Astrocyte (in vitro differentiated cells and primary cell): ENCODE results near the gene DOK7. TPM values are rescaled to one million over a fixed set of nuclear protein-coding genes. Genes with fewer than 3 reads are reported as not detected.

Source experiments
- DNase-seq: peaks from one replicate; pipeline ENCODE4 v3.0.0-alpha.2; 2010; ENCODE audit warnings: low read depth
- FAIRE-seq: peaks from 2 replicates; lab custom pipeline; 2011; peaks lifted over from hg19 to GRCh38; lab: Jason Lieb, UNC
- H2AFZ ChIP-seq: 2 replicates; pipeline ENCODE4 v1.6.0; 2012; ENCODE audit warnings: low read depth, low read length, inconsistent platforms
- H3K27ac ChIP-seq: 2 replicates; pipeline ENCODE4 v1.5.1; 2011; ENCODE audit warnings: low read depth, low read length, inconsistent platforms
- H3K27me3 ChIP-seq: 2 replicates; pipeline ENCODE4 v1.6.0; 2011; ENCODE audit warnings: low read length, inconsistent platforms; ENCODE audit not compliant: insufficient read depth
- H3K36me3 ChIP-seq: 2 replicates; pipeline ENCODE4 v1.5.1; 2011; ENCODE audit warnings: low read length, inconsistent platforms; ENCODE audit not compliant: insufficient read depth
- H3K4me1 ChIP-seq: 2 replicates; pipeline ENCODE4 v1.5.1; 2011; ENCODE audit warnings: low read length, inconsistent platforms; ENCODE audit not compliant: insufficient read depth
- H3K4me2 ChIP-seq: 2 replicates; pipeline ENCODE4 v1.6.0; 2012; ENCODE audit warnings: low read length, inconsistent platforms
- H3K4me3 ChIP-seq: 2 replicates; pipeline ENCODE4 v1.5.1; 2011; ENCODE audit warnings: low read depth, mild to moderate bottlenecking, low read length, inconsistent platforms; ENCODE audit not compliant: insufficient read depth
- H3K79me2 ChIP-seq: 2 replicates; pipeline ENCODE4 v1.6.0; 2012; ENCODE audit warnings: mild to moderate bottlenecking, low read length, inconsistent platforms; ENCODE audit not compliant: insufficient read depth
- H3K9ac ChIP-seq: 2 replicates; pipeline ENCODE4 v1.6.0; 2012; ENCODE audit warnings: mild to moderate bottlenecking, low read length, inconsistent platforms
- H3K9me3 ChIP-seq: 2 replicates; pipeline ENCODE4 v1.5.1; 2012; ENCODE audit warnings: low read depth, mild to moderate bottlenecking, low read length, inconsistent platforms; ENCODE audit not compliant: insufficient read depth
- H4K20me1 ChIP-seq: 2 replicates; pipeline ENCODE4 v1.6.0; 2012; ENCODE audit warnings: low read length, inconsistent platforms; ENCODE audit not compliant: insufficient read depth
- H3K27ac Mint-ChIP-seq: one replicate; pipeline ENCODE4 v1.8.0; 2021; ENCODE audit warnings: mild to moderate bottlenecking, mixed read lengths; ENCODE audit not compliant: unreplicated experiment
- H3K27me3 Mint-ChIP-seq: one replicate; pipeline ENCODE4 v1.8.0; 2021; ENCODE audit warnings: low read depth, mixed read lengths; ENCODE audit not compliant: unreplicated experiment
- H3K36me3 Mint-ChIP-seq: one replicate; pipeline ENCODE4 v1.8.0; 2021; ENCODE audit warnings: low read depth, mixed read lengths; ENCODE audit not compliant: unreplicated experiment
- H3K4me1 Mint-ChIP-seq: one replicate; pipeline ENCODE4 v1.8.0; 2021; ENCODE audit warnings: low read depth, mixed read lengths; ENCODE audit not compliant: unreplicated experiment
- H3K4me3 Mint-ChIP-seq: one replicate; pipeline ENCODE4 v1.8.0; 2021; ENCODE audit warnings: mild to moderate bottlenecking, moderate library complexity, mixed read lengths; ENCODE audit not compliant: unreplicated experiment
- H3K9me3 Mint-ChIP-seq: one replicate; pipeline ENCODE4 v1.8.0; 2021; ENCODE audit warnings: mild to moderate bottlenecking, mixed read lengths; ENCODE audit not compliant: unreplicated experiment
- EZH2 ChIP-seq: IDR thresholded peaks from 2 replicates; pipeline ENCODE4 v1.6.1; 2012; ENCODE audit warnings: mild to moderate bottlenecking, low read length, inconsistent platforms; ENCODE audit not compliant: insufficient read depth
- total RNA-seq: library from RNA; stranded (reverse); gene quantifications from 2 replicates; pipeline ENCODE4 v1.2.1, GENCODE V29; 2021
- TF ChIP-seq, protein P1 (sequence below): IDR thresholded peaks from 2 replicates; pipeline ENCODE4 v1.5.1; 2011; ENCODE audit warnings: low read depth, mild to moderate bottlenecking, inconsistent platforms, low read length, moderate library complexity; ENCODE audit not compliant: insufficient read depth

Gene DOK7
- total RNA-seq, 1 donor from 2014 or later, result not detected

DNA sequence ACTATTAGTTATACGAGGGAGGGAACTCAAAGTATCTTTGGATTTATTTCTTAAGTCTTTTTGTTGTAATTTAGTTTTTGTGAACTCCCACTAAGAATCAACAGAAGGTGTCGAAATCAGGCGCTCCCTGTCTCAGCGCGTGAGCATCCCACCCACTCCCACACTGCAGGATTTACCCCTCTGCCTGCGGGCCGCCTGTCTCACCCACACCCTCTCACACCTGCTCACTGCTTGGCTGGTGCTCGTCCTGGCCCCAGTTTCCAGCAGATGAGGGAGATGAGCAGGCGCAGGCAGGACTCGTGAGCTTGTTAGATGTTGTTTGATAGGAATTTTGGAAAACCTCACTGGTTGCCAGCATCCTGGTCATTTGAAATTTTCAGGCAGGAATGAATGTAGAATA lies 42.1 kb upstream of the DOK7 start:
- no peaks in the 10 kb centered on the region for H3K27me3 ChIP-seq
- H3K4me3 ChIP-seq, result no peak overlapping the region
- no peak for FAIRE-seq
- Mint-ChIP-seq H3K36me3 (peaks cover 7% of the 10 kb centered on the region), H3K4me1 (peaks cover 2% of the 10 kb centered on the region), H3K9me3 (no peaks in the 10 kb centered on the region), H3K27me3 (no peaks in the 10 kb centered on the region), H3K4me3 (no peak overlapping the region), H3K27ac (no peak overlapping the region)
- TF ChIP-seq, protein P1, sequence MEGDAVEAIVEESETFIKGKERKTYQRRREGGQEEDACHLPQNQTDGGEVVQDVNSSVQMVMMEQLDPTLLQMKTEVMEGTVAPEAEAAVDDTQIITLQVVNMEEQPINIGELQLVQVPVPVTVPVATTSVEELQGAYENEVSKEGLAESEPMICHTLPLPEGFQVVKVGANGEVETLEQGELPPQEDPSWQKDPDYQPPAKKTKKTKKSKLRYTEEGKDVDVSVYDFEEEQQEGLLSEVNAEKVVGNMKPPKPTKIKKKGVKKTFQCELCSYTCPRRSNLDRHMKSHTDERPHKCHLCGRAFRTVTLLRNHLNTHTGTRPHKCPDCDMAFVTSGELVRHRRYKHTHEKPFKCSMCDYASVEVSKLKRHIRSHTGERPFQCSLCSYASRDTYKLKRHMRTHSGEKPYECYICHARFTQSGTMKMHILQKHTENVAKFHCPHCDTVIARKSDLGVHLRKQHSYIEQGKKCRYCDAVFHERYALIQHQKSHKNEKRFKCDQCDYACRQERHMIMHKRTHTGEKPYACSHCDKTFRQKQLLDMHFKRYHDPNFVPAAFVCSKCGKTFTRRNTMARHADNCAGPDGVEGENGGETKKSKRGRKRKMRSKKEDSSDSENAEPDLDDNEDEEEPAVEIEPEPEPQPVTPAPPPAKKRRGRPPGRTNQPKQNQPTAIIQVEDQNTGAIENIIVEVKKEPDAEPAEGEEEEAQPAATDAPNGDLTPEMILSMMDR, result no peak
- TF ChIP-seq EZH2, result no peak
- H3K79me2 ChIP-seq, result no peaks in the 10 kb centered on the region
- no peaks in the 10 kb centered on the region for H3K36me3 ChIP-seq
- no peak overlapping the region for H3K4me2 ChIP-seq
- H3K9ac ChIP-seq, result no peak overlapping the region
- no peaks in the 10 kb centered on the region for H3K9me3 ChIP-seq
- no peaks in the 10 kb centered on the region for H3K4me1 ChIP-seq
- H3K27ac ChIP-seq, result no peak overlapping the region
- H2AFZ ChIP-seq, result no peak overlapping the region
- no peak for DNase-seq
- peaks cover 4% of the 10 kb centered on the region for H4K20me1 ChIP-seq

DNA sequence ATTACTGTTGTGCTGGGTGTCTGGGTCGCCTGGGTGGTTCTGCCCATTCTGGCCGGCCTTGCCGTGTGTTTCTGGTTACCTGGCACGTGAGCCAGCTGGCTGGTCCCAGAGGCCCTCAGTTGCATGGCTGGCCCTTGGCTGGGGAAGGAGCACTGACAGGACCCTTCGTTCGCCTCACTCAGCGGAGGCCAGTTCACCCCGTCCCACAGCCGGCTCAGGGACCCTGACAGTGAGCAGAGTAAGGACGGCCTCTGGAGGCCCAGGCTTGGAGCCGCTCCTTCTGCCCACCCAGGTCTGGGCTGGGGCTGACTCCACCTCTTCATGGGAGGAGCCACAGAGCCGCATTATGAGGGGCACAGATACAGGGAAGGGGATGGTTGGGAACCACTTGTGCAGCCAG lies 41.6 kb upstream of the DOK7 start:
- Histone ChIP-seq H3K27me3 (no peaks in the 10 kb centered on the region), H3K4me2 (no peak overlapping the region), H3K9me3 (no peaks in the 10 kb centered on the region), H3K36me3 (no peaks in the 10 kb centered on the region), H4K20me1 (peaks cover 4% of the 10 kb centered on the region), H3K9ac (no peak overlapping the region), H3K4me1 (no peaks in the 10 kb centered on the region), H2AFZ (no peak overlapping the region), H3K79me2 (no peaks in the 10 kb centered on the region), H3K4me3 (no peak overlapping the region), H3K27ac (no peak overlapping the region)
- Mint-ChIP-seq H3K4me3 (no peak overlapping the region), H3K4me1 (peaks cover 2% of the 10 kb centered on the region), H3K9me3 (no peaks in the 10 kb centered on the region), H3K27ac (no peak overlapping the region), H3K27me3 (no peaks in the 10 kb centered on the region), H3K36me3 (peaks cover 5% of the 10 kb centered on the region)
- no peak for TF ChIP-seq EZH2
- TF ChIP-seq, protein P1, result no peak
- DNase-seq (no peak), FAIRE-seq (no peak)

DNA sequence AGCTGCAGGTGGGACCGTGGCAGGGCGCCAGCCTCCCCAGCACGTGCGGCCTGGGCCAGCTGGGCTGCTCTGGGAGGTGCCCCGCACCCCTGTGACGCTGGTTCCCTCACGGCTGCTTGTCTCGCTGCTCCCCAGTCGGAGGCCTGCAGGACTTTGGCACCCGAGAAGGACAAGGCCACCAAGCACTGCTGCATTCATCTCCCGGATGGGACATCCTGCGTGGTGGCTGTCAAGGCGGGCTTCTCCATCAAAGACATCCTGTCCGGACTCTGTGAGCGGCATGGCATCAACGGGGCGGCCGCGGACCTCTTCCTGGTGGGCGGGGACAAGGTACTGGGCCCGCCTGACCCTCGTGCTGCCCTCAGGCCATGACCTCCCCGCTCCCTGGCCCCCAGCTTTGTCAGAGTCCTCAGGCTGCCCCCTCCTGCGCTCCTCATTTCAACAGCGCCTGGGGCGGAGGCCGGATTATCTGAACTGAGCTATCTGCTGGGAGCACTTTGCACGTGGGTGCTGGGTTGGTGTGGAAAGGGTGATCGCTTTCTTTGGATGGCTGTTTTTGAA lies 40.8 kb upstream of the DOK7 start:
- H3K9me3 Mint-ChIP-seq, result no peaks in the 10 kb centered on the region
- no peaks in the 10 kb centered on the region for H3K36me3 ChIP-seq
- no peak overlapping the region for H2AFZ ChIP-seq
- peaks cover under 1% of the 10 kb centered on the region for H3K36me3 Mint-ChIP-seq
- no peaks in the 10 kb centered on the region for H3K27me3 Mint-ChIP-seq
- no peaks in the 10 kb centered on the region for H3K79me2 ChIP-seq
- H3K4me2 ChIP-seq, result no peak overlapping the region
- H3K4me3 Mint-ChIP-seq, result no peak overlapping the region
- no peak for TF ChIP-seq EZH2
- TF ChIP-seq, protein P1, result no peak
- peaks cover 4% of the 10 kb centered on the region for H4K20me1 ChIP-seq
- H3K9ac ChIP-seq, result no peak overlapping the region
- no peak for DNase-seq
- H3K27ac Mint-ChIP-seq, result no peak overlapping the region
- H3K27ac ChIP-seq, result no peak overlapping the region
- no peaks in the 10 kb centered on the region for H3K27me3 ChIP-seq
- peaks cover 2% of the 10 kb centered on the region for H3K4me1 Mint-ChIP-seq
- no peak for FAIRE-seq
- H3K4me3 ChIP-seq, result no peak overlapping the region
- no peaks in the 10 kb centered on the region for H3K4me1 ChIP-seq
- H3K9me3 ChIP-seq, result no peaks in the 10 kb centered on the region
